GM18907 (cell line): ENCODE data around the gene RIMS4.
"Not testable (repeated sequence)": the region's sequence is repeated elsewhere in the genome, so short reads cannot be mapped to it uniquely, and the experiment has no call there.

Source experiments
- ATAC-seq: cut with Tn5 transposase; IDR thresholded peaks from one replicate; pipeline ENCODE4 v1.9.1; 2021; ENCODE audit warnings: mild to moderate bottlenecking, moderate library complexity; ENCODE audit not compliant: unreplicated experiment

RIMS4 gene

GRCh38 chr20:44830995-44831394, 20.6 kb upstream of the RIMS4 start:
- no peak for ATAC-seq

GRCh38 chr20:44830523-44830922, 20.2 kb upstream of the RIMS4 start:
- ATAC-seq = no peak

- ATAC-seq = no peak
Observed at GRCh38 chr20:44829688-44830087, 19.3 kb upstream of the RIMS4 start.

GRCh38 chr20:44828640-44829039, 18.3 kb upstream of the RIMS4 start:
- ATAC-seq = no peak

GRCh38 chr20:44827401-44827800, 17.1 kb upstream of the RIMS4 start:
- no peak for ATAC-seq

DNA sequence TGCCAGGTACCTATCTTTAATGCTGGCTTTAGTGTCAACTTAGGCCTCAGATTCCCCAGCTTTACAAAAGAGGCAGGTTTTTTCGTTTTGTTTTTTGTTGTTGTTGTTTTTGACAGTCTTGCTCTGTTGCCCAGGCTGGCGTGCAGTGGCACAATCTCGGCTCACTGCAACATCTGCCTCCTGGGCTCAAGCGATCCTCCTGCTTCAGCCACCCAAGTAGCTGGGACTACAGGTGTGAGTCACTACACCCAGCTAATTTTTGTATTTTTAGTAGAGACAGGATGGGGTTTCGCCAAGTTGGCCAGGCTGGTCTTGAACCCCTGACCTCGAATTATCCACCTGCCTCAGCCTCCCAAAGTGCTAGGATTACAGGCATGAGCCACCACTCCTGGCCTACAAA, 11.2 kb upstream of the RIMS4 start:
- ATAC-seq = not testable (repeated sequence)

DNA sequence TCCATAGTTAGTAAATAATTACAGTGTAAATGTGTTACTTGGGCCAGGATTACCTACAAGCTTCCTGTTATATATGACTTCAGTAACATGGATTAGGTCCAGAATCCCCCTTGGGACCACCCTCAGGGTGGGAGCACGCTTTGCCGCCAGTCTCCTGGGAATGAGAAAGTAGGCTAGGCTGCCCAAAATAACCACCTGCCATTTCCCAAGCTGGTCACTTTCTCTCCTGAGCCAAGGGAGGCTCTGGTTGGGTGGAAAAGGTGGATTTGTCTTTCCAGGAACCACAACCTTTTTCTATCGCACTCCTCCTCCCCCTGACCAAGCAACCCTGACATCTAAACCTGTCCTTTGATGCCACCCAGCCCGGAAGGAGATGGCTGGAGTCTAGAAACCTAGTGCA, 9.6 kb upstream of the RIMS4 start:
- no peak for ATAC-seq

DNA sequence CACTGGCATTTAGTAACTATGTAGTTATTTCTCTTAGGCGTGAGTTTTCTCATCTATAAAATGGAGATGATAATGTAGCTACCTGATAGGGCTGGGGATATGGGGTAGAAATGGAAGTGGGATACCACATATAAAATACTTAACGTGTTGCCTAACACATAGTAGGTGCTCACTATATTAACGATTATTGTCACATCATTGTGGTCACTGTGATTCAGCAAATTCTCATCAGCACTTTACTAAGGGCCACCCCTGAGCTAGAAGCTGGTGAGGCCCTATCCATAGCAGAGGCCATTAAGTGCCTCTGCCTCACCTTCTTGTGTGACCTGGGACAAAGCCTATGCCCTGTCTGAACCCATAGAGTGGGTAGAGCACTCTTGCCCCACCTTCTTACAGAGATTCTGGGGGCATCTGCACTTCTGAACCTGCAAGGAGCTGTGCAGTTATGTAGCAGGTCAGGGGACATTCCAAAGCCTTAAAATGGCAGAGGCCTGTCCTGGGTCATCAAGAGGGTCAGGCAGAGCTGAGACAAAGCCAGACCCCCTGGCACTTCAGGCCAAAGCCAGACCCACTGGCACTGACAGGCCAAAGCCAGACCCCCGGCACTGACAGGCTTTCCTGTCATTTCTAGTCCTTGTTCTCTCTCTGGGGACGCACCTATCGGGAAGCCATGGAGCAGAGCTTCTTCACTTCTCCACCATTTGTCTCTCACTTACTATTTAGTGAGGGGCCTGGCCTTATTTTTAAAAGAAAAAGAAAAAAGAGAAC, 7.0 kb upstream of the RIMS4 start:
- ATAC-seq = no peak

DNA sequence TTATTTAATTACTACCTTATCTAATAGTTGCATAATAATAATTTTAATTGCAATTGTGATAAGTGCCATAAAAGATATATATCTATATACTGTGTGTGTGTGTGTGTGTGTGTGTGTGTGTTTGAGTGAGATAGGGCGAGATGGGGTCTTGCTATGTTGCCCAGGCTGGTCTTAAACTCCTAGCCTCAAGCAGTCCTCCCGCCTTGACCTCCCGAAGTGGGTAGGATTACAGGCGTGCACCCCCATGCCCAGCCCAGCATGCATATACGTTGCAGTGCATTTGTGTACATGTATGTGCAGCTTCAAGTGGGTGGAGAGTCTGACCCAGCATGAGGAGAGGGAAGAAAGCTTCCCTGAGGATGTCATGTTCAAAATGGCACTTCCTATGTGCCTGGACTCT, 4.6 kb upstream of the RIMS4 start:
- no peak for ATAC-seq

DNA sequence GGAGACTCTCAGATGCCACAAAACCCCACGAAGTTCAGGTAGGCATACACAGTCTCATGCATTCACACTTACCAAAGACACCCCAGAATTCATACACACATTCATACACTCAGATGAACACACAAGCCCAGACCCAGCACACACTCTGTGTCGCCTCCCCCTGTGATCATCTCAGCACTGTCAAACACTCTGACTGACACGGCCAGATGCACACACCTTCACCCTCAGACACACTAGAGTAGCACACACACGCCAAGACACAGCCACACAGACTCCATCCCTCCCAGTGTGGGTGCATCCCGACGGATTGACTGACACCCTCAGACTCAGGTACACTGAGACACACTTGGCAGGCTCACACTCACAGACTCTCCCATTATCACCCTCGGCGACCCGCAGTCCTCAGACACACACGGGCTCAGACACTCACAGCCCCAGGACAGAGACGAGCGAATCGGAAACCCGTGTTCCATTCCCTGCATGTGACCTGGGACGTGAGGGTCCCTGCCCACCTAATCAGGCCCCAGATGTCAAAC, 872 bp upstream of the RIMS4 start:
- no peak for ATAC-seq

DNA sequence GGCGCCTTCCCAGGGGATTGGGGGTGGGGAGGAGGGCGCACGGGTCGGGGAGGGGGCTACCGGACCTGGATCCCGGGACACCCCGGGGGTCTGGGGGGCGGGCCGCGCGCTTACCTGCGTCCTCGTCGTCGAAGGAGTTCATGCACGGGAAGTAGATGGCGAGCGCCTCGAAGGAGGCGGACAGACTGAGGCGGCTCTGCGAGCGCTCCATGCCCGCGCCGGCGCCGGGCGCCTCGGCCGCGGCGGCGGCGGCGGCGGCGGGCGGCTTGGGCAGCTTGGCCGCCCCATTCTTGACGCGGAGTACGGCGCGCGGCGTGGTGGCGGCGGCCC, 320 bp downstream of the RIMS4 start:
- no peak for ATAC-seq

- no peak for ATAC-seq
Observed at GRCh38 chr20:44809380-44810060, 826 bp downstream of the RIMS4 start.

GRCh38 chr20:44807684-44808056, 2.7 kb downstream of the RIMS4 start:
- ATAC-seq = no peak

DNA sequence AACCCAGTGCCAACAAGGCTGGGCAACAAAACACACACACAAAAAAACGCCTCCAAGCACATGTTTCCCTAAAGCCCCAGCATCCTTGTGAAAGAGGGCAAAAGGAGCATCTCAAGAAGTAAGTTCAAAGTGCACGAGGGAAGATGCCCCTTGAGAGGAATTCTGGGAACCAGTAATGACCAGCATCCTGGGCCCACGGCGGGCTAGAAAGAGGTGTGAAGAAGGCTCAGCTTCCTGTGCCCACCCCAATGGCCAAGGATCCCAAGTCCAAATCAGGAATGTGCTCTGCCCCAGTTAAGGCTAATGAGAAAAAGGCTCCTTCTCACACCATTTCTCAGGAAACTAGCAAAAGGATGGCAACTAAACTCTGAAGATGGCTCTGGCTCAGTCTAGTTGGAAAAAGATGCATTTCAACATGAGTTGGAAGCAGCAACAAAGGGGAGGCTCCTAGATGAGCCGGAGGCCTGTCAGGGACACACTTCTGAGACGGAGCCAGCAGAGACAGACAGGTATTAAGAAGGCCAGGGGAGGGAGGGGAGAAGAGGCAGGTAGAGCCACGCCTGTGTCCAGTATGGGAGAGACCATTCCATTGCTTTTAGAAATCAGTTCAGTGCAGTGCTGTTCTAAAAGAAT, 3.2 kb downstream of the RIMS4 start:
- ATAC-seq = no peak

GRCh38 chr20:44805979-44806620, 4.2 kb downstream of the RIMS4 start:
- no peak for ATAC-seq

GRCh38 chr20:44805335-44805978, 4.9 kb downstream of the RIMS4 start:
- no peak for ATAC-seq

DNA sequence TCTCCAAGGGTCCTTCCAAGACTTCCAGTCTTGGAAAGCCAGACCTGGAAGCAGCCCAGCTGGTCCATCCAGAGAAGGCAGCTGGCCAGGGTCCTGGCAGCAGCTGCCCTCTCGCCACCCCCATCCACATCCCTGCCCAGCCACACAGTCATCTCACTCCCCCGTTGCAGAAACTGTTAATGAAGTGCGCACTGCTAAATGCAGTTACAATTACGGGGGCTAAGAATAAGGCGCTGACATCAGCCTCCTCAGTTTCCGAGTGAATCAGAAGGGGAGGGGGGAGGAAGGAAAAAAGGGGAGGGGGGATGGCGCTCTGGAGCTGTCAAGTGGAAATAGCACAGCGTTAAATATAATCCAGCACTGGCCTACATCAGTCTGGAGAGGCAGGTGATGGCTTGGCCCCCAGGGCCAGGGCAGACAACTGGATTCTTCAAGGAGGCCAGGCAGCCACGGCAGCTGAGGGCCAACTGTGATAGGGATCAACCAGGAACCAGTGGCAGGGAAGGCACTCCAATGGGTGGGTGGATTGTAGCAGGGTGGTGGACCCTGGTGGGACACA, 6.9 kb downstream of the RIMS4 start:
- ATAC-seq = no peak

GRCh38 chr20:44802702-44803101, 7.6 kb downstream of the RIMS4 start:
- no peak for ATAC-seq

DNA sequence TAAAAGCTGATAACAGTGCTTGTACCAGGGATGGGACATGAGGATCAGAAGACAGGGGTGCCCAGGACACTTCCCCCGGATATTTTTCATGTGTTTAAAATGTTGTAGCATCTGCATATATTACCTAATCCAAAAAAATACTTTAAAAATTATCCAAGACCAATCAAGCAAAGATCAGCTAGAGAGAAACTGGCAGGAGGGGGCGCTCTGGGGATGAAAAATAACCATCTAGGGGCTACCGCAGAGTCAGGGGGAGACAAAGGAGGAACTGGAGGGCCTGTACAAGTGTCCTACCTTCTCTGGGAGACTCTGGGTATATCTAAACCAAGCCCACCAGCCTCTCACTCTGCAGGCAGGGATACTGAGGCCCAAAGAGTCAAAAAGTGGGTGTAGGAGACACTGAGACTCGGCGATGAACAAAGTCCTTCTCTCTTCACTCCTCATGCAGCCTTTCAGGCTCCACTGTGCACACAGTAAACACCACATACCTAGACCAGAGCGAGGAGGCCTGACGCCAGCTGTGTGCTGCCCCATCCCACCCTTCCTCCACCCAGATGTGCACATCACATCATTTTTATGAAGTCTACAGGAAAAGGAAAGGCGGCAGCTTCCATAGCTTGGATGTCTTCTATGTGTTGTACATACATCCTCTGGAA, 9.8 kb downstream of the RIMS4 start:
- no peak for ATAC-seq

- ATAC-seq = no peak
Observed at GRCh38 chr20:44799691-44800090, 10.7 kb downstream of the RIMS4 start.
